ENCODE results near the gene ANKRD33B.

The ANKRD33B gene

GRCh38 chr5:10695055-10695649, 131.3 kb downstream of the ANKRD33B start:
- TF ChIP-seq CTCF (conservative IDR thresholded peaks at IDR 0.05; ENCODE audit: low read depth, low read length) = peak; percentile 88
- no peak overlapping the region for H3K4me3 ChIP-seq (ENCODE audit: low read length)
- DNase-seq (ENCODE audit: low read depth) = peak; percentile 59

GRCh38 chr5:10695759-10696543, 132.1 kb downstream of the ANKRD33B start:
- TF ChIP-seq CTCF (conservative IDR thresholded peaks at IDR 0.05; ENCODE audit: low read depth, low read length) = no peak
- H3K4me3 ChIP-seq (ENCODE audit: low read length) = no peak overlapping the region
- DNase-seq (ENCODE audit: low read depth) = no peak

- DNase-seq (ENCODE audit: low read depth) = no peak
- H3K4me3 ChIP-seq (ENCODE audit: low read length) = no peak overlapping the region
- TF ChIP-seq CTCF (conservative IDR thresholded peaks at IDR 0.05; ENCODE audit: low read depth, low read length) = no peak
These were observed 135.5 kb downstream of the ANKRD33B start for GRCh38 chr5:10699281-10699874.

- no peak for DNase-seq (ENCODE audit: low read depth)
- no peak for TF ChIP-seq CTCF (conservative IDR thresholded peaks at IDR 0.05; ENCODE audit: low read depth, low read length)
- no peak overlapping the region for H3K4me3 ChIP-seq (ENCODE audit: low read length)
These were observed 136.1 kb downstream of the ANKRD33B start for GRCh38 chr5:10699987-10700386.

- H3K4me3 ChIP-seq (ENCODE audit: low read length) = no peak overlapping the region
- no peak for DNase-seq (ENCODE audit: low read depth)
- no peak for TF ChIP-seq CTCF (conservative IDR thresholded peaks at IDR 0.05; ENCODE audit: low read depth, low read length)
These were observed 136.6 kb downstream of the ANKRD33B start for GRCh38 chr5:10700516-10700915.

GRCh38 chr5:10701567-10702039, 137.7 kb downstream of the ANKRD33B start:
- peak; percentile 53 for TF ChIP-seq CTCF (conservative IDR thresholded peaks at IDR 0.05; ENCODE audit: low read depth, low read length)
- no peak for DNase-seq (ENCODE audit: low read depth)
- no peak overlapping the region for H3K4me3 ChIP-seq (ENCODE audit: low read length)

Measured in retinal pigment epithelial cell (primary cell).